Measurements from ENCODE around the gene UAP1.

The UAP1 gene

GRCh38 chr1:162639718-162640117 lies 78.2 kb downstream of the UAP1 start:
- H3K4me3 ChIP-seq (ENCODE audit: low read depth, low read length): no peak overlapping the region
- no peak for TF ChIP-seq CTCF (IDR thresholded peaks at IDR 0.05; ENCODE audit: low read depth, low read length)

- no peak overlapping the region for H3K4me3 ChIP-seq (ENCODE audit: low read depth, low read length)
- no peak for TF ChIP-seq CTCF (IDR thresholded peaks at IDR 0.05; ENCODE audit: low read depth, low read length)
Observed at GRCh38 chr1:162641114-162641513, 79.6 kb downstream of the UAP1 start.

- H3K4me3 ChIP-seq (ENCODE audit: low read depth, low read length): no peak overlapping the region
- TF ChIP-seq CTCF (IDR thresholded peaks at IDR 0.05; ENCODE audit: low read depth, low read length): no peak
Observed at GRCh38 chr1:162644986-162645314, 83.4 kb downstream of the UAP1 start.

GRCh38 chr1:162645666-162646065 lies 84.1 kb downstream of the UAP1 start:
- no peak overlapping the region for H3K4me3 ChIP-seq (ENCODE audit: low read depth, low read length)
- TF ChIP-seq CTCF (IDR thresholded peaks at IDR 0.05; ENCODE audit: low read depth, low read length): no peak

GRCh38 chr1:162649583-162649982 lies 88.1 kb downstream of the UAP1 start:
- H3K4me3 ChIP-seq (ENCODE audit: low read depth, low read length): no peak overlapping the region
- no peak for TF ChIP-seq CTCF (IDR thresholded peaks at IDR 0.05; ENCODE audit: low read depth, low read length)
